Activated gamma-delta T cell (primary cell): ENCODE data around the gene NPL.

ENCODE experiments used
- DNase-seq: peaks from one replicate; lab custom pipeline; 2025; lab: John Stamatoyannopoulos, UW

The NPL gene

GRCh38 chr1:182816863-182817262, 27.3 kb downstream of the NPL start:
- no peak for DNase-seq

- DNase-seq, result no peak
These were observed 28.2 kb downstream of the NPL start for GRCh38 chr1:182817802-182818201.

GRCh38 chr1:182823220-182823619, 33.6 kb downstream of the NPL start:
- DNase-seq, result no peak

- no peak for DNase-seq
These were observed 37.3 kb downstream of the NPL start for GRCh38 chr1:182826892-182827291.

- DNase-seq, result no peak
These were observed 39.8 kb downstream of the NPL start for GRCh38 chr1:182829285-182829932.

- DNase-seq, result no peak
These were observed 43.7 kb downstream of the NPL start for GRCh38 chr1:182833271-182833670.

- no peak for DNase-seq
These were observed 44.8 kb downstream of the NPL start for GRCh38 chr1:182834326-182834725.

GRCh38 chr1:182835806-182836205, 46.2 kb downstream of the NPL start:
- DNase-seq, result no peak

GRCh38 chr1:182839209-182840066, 49.9 kb downstream of the NPL start, which contains the start of gene DHX9:
DHX9 (plus strand) TSS chr1:182839347; CDS start chr1:182842567, 3,220 bp downstream.
- peak; percentile 94 for DNase-seq

- DNase-seq, result no peak
These were observed 51.9 kb downstream of the NPL start for GRCh38 chr1:182841368-182841988.

- no peak for DNase-seq
These were observed 52.7 kb downstream of the NPL start for GRCh38 chr1:182842265-182842664.

GRCh38 chr1:182845379-182845778, 55.8 kb downstream of the NPL start:
- DNase-seq, result no peak

GRCh38 chr1:182845894-182846293, 56.3 kb downstream of the NPL start:
- DNase-seq, result no peak

- no peak for DNase-seq
These were observed 57.5 kb downstream of the NPL start for GRCh38 chr1:182847105-182847504.

GRCh38 chr1:182848736-182849135, 59.2 kb downstream of the NPL start:
- no peak for DNase-seq

- DNase-seq, result no peak
These were observed 60.7 kb downstream of the NPL start for GRCh38 chr1:182850319-182850718.

GRCh38 chr1:182851825-182852224, 62.3 kb downstream of the NPL start:
- no peak for DNase-seq

GRCh38 chr1:182855911-182856310, 66.3 kb downstream of the NPL start:
- no peak for DNase-seq

GRCh38 chr1:182857212-182857611, 67.6 kb downstream of the NPL start:
- no peak for DNase-seq

- DNase-seq, result no peak
These were observed 71.1 kb downstream of the NPL start for GRCh38 chr1:182860658-182861057.

- DNase-seq, result no peak
These were observed 72.4 kb downstream of the NPL start for GRCh38 chr1:182861994-182862393.

- no peak for DNase-seq
These were observed 73.3 kb downstream of the NPL start for GRCh38 chr1:182862827-182863226.

- DNase-seq, result no peak
These were observed 74.4 kb downstream of the NPL start for GRCh38 chr1:182863940-182864339.
